H1 (cell line): ENCODE measurements around the gene EVA1B.

Experiments
- CEBPB ChIP-seq: IDR thresholded peaks from 2 replicates; pipeline ENCODE4 v1.6.1; 2012; ENCODE audit warnings: low read depth, low read length
- CREB1 ChIP-seq: IDR thresholded peaks from 2 replicates; pipeline ENCODE4 v1.6.1; 2012; ENCODE audit warnings: inconsistent platforms
- EGR1 ChIP-seq: IDR thresholded peaks from 2 replicates; pipeline ENCODE4 v1.6.1; 2011; ENCODE audit warnings: low read depth, low read length, borderline replicate concordance
- EP300 ChIP-seq, 2 experiments: IDR thresholded peaks; 1 replicate in 1 of 2; 2 replicates in 1 of 2; pipeline ENCODE4 v1.6.1; 2011 to 2012; ENCODE audit warnings: low read depth in 2 of 2, low read length in 2 of 2, mild to moderate bottlenecking in 2 of 2, borderline replicate concordance in 1 of 2, inconsistent platforms in 1 of 2, moderate library complexity in 1 of 2
- KDM5A ChIP-seq: fragments of 200-600 bp; IDR thresholded peaks from 2 replicates; pipeline ENCODE4 v1.7.1; 2012; ENCODE audit warnings: mild to moderate bottlenecking, low read length, inconsistent platforms, mixed read lengths
- NRF1 ChIP-seq: IDR thresholded peaks from 2 replicates; pipeline ENCODE4 v1.6.1; 2011; ENCODE audit warnings: mild to moderate bottlenecking, low read depth, low read length, improper control_type of control experiment
- POLR2A ChIP-seq, 2 experiments: IDR thresholded peaks; 1 replicate in 1 of 2; 2 replicates in 1 of 2; pipeline ENCODE4 v1.6.1; 2011; ENCODE audit warnings: low read depth in 2 of 2, low read length in 2 of 2, mild to moderate bottlenecking in 2 of 2; ENCODE audit errors: control extremely low read depth in 1 of 2
- RAD21 ChIP-seq, 2 experiments: IDR thresholded peaks in 1 of 2; conservative IDR thresholded peaks in 1 of 2; 2 replicates each; pipeline ENCODE4 v1.6.1; 2011; ENCODE audit warnings: low read depth in 2 of 2, low read length in 2 of 2, improper control_type of control experiment in 1 of 2, inconsistent platforms in 1 of 2, mild to moderate bottlenecking in 1 of 2, moderate library complexity in 1 of 2
- SIRT6 ChIP-seq: IDR thresholded peaks from one replicate; pipeline ENCODE4 v1.7.1; 2012; ENCODE audit warnings: low read length, inconsistent platforms
- SIX5 ChIP-seq: IDR thresholded peaks from 2 replicates; pipeline ENCODE4 v1.6.1; 2011; ENCODE audit warnings: mild to moderate bottlenecking, low read depth, low read length
- SP1 ChIP-seq: IDR thresholded peaks from 2 replicates; pipeline ENCODE4 v1.6.1; 2011; ENCODE audit warnings: low read depth, low read length
- TAF1 ChIP-seq: IDR thresholded peaks from 2 replicates; pipeline ENCODE4 v1.6.1; 2011; ENCODE audit warnings: mild to moderate bottlenecking, low read depth, low read length
- TF ChIP-seq, protein P1 (sequence below), 3 experiments: IDR thresholded peaks; 1 replicate in 2 of 3; 2 replicates in 1 of 3; pipeline versions ENCODE4 v1.5.1 to v1.6.1; 2011; ENCODE audit warnings: low read length in 3 of 3, mild to moderate bottlenecking in 3 of 3, inconsistent platforms in 2 of 3, low read depth in 1 of 3, moderate library complexity in 1 of 3; ENCODE audit not compliant: insufficient read depth in 1 of 3; ENCODE audit errors: control extremely low read depth in 1 of 3
- TF ChIP-seq, protein P2 (sequence below): IDR thresholded peaks from 2 replicates; pipeline ENCODE4 v1.6.1; 2012; ENCODE audit warnings: inconsistent platforms

DNA sequence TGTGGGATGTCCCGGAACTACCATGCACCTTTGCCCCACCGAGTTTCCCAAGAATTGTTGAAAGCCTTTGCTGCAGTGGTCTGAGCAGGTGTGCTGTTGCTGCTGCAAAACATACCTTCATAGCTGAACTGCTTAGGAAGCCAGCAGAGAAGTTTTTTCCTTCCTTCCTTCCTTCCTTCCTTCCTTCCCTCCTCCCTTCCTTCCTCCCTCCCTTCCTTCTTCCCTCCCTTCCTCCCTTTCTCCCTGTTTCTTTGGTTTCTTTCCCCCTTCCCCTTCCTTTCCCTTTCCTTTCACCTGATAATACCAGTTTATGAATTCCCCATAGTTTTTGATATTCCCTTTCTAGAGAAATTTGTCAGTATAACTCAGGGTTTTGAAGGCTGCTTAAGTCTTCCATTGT, 28.1 kb downstream of the EVA1B start:
- TF ChIP-seq, protein P1, sequence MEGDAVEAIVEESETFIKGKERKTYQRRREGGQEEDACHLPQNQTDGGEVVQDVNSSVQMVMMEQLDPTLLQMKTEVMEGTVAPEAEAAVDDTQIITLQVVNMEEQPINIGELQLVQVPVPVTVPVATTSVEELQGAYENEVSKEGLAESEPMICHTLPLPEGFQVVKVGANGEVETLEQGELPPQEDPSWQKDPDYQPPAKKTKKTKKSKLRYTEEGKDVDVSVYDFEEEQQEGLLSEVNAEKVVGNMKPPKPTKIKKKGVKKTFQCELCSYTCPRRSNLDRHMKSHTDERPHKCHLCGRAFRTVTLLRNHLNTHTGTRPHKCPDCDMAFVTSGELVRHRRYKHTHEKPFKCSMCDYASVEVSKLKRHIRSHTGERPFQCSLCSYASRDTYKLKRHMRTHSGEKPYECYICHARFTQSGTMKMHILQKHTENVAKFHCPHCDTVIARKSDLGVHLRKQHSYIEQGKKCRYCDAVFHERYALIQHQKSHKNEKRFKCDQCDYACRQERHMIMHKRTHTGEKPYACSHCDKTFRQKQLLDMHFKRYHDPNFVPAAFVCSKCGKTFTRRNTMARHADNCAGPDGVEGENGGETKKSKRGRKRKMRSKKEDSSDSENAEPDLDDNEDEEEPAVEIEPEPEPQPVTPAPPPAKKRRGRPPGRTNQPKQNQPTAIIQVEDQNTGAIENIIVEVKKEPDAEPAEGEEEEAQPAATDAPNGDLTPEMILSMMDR (IDR thresholded peaks at IDR 0.05; ENCODE audit: control extremely low read depth in 1 of 3, insufficient read depth in 1 of 3, low read depth in 1 of 3, low read length in 3 of 3) = no peak
- no peak for TF ChIP-seq CEBPB
- no peak for TF ChIP-seq EGR1
- no peak for TF ChIP-seq RAD21 (IDR thresholded peaks at IDR 0.05 in 1 of 2, conservative IDR thresholded peaks at IDR 0.05 in 1 of 2; ENCODE audit: low read depth in 2 of 2, low read length in 2 of 2)
- TF ChIP-seq POLR2A (IDR thresholded peaks at IDR 0.05; ENCODE audit: control extremely low read depth in 1 of 2, low read depth in 2 of 2, low read length in 2 of 2) = no peak
- no peak for TF ChIP-seq NRF1
- TF ChIP-seq SIRT6 = no peak
- TF ChIP-seq KDM5A = no peak
- TF ChIP-seq SP1 = no peak
- no peak for TF ChIP-seq SIX5
- no peak for TF ChIP-seq CREB1
- TF ChIP-seq, protein P2, sequence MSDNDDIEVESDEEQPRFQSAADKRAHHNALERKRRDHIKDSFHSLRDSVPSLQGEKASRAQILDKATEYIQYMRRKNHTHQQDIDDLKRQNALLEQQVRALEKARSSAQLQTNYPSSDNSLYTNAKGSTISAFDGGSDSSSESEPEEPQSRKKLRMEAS = no peak
- no peak for TF ChIP-seq TAF1
- no peak for TF ChIP-seq EP300 (IDR thresholded peaks at IDR 0.05; ENCODE audit: borderline replicate concordance in 1 of 2, low read depth in 2 of 2, low read length in 2 of 2)
